Retinal pigment epithelial cell (primary cell): ENCODE results near the gene MED13L.

Source experiments
- DNase-seq: peaks from one replicate; pipeline ENCODE4 v3.0.0-alpha.2; 2010; ENCODE audit warnings: low read depth
- H3K4me3 ChIP-seq: 2 replicates; pipeline ENCODE4 v1.5.1; 2011; ENCODE audit warnings: mild to moderate bottlenecking, low read length, control low read depth, moderate library complexity
- TF ChIP-seq, protein P1 (sequence below): conservative IDR thresholded peaks from 2 replicates; pipeline ENCODE4 v1.5.1; 2011; ENCODE audit warnings: low read depth, low read length, control low read depth, inconsistent platforms

MED13L gene

DNA sequence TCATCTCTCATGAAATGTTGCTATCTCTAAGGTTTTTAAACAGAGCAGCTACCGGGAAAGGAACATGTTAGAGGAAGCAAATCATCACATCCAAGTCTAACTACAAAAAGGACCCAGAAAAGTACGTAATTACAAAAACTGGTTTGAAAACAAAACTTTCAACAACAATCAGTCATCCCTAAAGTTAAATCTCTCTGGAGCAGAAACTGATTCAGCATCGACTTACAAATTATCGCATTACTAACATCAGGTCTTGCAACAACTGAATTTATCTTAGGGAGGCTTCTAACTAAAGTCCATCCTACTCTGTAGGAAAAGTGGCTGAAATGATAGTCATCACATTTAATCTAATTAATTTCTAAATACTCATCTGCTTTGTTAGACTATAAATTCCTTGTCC lies 137.0 kb downstream of the MED13L start:
- H3K4me3 ChIP-seq, result no peak overlapping the region
- no peak for DNase-seq
- TF ChIP-seq, protein P1, sequence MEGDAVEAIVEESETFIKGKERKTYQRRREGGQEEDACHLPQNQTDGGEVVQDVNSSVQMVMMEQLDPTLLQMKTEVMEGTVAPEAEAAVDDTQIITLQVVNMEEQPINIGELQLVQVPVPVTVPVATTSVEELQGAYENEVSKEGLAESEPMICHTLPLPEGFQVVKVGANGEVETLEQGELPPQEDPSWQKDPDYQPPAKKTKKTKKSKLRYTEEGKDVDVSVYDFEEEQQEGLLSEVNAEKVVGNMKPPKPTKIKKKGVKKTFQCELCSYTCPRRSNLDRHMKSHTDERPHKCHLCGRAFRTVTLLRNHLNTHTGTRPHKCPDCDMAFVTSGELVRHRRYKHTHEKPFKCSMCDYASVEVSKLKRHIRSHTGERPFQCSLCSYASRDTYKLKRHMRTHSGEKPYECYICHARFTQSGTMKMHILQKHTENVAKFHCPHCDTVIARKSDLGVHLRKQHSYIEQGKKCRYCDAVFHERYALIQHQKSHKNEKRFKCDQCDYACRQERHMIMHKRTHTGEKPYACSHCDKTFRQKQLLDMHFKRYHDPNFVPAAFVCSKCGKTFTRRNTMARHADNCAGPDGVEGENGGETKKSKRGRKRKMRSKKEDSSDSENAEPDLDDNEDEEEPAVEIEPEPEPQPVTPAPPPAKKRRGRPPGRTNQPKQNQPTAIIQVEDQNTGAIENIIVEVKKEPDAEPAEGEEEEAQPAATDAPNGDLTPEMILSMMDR, result no peak

- no peak overlapping the region for H3K4me3 ChIP-seq
- TF ChIP-seq, protein P1, result no peak
- DNase-seq, result no peak
Observed at GRCh38 chr12:116138781-116139180, 138.7 kb downstream of the MED13L start.

GRCh38 chr12:116138364-116138763 lies 139.1 kb downstream of the MED13L start:
- no peak overlapping the region for H3K4me3 ChIP-seq
- DNase-seq, result no peak
- TF ChIP-seq, protein P1, result no peak

DNA sequence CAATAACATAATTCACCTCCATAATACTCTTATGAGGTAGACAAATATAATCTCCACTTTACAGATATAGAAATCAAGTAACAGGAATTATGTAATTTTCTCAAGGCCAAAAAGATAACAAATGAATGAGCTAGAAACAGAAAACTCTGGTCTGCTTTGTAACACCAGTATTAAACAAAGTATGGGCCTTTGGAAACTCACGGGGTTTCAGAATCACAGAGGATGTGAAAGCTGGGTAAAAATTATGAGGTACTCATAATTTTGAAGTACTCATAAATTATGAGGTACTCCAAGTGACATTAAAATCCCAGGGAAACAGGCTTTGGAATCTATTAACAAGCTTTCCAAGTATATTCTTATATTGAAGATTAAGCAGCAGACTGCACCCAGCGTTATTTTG lies 140.2 kb downstream of the MED13L start:
- no peak for DNase-seq
- TF ChIP-seq, protein P1, result no peak
- H3K4me3 ChIP-seq, result no peak overlapping the region

GRCh38 chr12:116136340-116136739 lies 141.2 kb downstream of the MED13L start:
- no peak for DNase-seq
- TF ChIP-seq, protein P1, result no peak
- no peak overlapping the region for H3K4me3 ChIP-seq

GRCh38 chr12:116135209-116135930 lies 142.1 kb downstream of the MED13L start:
- DNase-seq, result no peak
- TF ChIP-seq, protein P1, result no peak
- no peak overlapping the region for H3K4me3 ChIP-seq

DNA sequence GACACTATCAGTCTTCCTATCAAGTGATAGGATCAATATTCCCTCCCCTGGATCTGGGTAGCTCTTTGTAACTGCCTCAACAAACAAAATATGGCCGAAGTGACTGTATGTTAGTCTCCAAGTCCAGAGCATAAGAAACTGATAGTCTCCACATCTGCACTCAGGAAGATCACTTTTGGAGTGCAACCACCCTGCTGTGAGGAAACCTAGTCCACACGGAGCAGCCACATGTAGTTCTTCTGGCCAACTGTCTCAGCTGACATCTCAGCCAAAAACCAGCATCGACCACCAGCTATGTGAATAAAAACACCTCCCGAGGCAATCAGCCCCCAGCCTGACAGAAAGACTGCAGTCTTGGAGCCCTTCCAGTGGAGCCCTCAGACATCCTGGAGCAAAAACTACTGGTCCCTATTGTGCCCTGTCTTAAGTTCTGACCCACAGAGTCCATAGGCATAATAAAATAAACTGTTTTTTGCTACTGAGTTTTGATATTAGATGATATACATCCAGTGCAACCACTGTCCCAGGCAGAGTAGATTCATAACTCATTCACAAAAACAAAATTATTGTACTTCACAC lies 143.8 kb downstream of the MED13L start:
- no peak for DNase-seq
- H3K4me3 ChIP-seq, result no peak overlapping the region
- TF ChIP-seq, protein P1, result no peak
